ENCODE results near the gene GJB2.

The GJB2 gene

GRCh38 chr13:20137875-20138274 lies 54.9 kb downstream of the GJB2 start:
- Mint-ChIP-seq H3K27me3 (ENCODE audit: low read depth, poor library complexity) (peaks cover 53% of the 10 kb centered on the region), H3K4me3 (no peak overlapping the region), H3K36me3 (ENCODE audit: low read depth) (no peaks in the 10 kb centered on the region), H3K4me1 (peaks cover 10% of the 10 kb centered on the region), H3K27ac (no peak overlapping the region), H3K9me3 (no peaks in the 10 kb centered on the region)
- TF ChIP-seq, protein P1, sequence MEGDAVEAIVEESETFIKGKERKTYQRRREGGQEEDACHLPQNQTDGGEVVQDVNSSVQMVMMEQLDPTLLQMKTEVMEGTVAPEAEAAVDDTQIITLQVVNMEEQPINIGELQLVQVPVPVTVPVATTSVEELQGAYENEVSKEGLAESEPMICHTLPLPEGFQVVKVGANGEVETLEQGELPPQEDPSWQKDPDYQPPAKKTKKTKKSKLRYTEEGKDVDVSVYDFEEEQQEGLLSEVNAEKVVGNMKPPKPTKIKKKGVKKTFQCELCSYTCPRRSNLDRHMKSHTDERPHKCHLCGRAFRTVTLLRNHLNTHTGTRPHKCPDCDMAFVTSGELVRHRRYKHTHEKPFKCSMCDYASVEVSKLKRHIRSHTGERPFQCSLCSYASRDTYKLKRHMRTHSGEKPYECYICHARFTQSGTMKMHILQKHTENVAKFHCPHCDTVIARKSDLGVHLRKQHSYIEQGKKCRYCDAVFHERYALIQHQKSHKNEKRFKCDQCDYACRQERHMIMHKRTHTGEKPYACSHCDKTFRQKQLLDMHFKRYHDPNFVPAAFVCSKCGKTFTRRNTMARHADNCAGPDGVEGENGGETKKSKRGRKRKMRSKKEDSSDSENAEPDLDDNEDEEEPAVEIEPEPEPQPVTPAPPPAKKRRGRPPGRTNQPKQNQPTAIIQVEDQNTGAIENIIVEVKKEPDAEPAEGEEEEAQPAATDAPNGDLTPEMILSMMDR (IDR thresholded peaks at IDR 0.05): no peak
- no peak for DNase-seq

All from nephron progenitor cell (in vitro differentiated cells).